H9 (cell line): ENCODE data around the gene PCBP1. TPM values are rescaled to one million over a fixed set of nuclear protein-coding genes. Genes with fewer than 3 reads are reported as not detected.
A peak's percentile ranks its signal among the peaks of the same experiment; 100 is the strongest.

Experiments
- DNase-seq: peaks from one replicate; pipeline ENCODE4 v3.0.0-alpha.2; 2017
- H2AFZ ChIP-seq: one replicate; pipeline ENCODE4 v1.6.1; 2013; ENCODE audit warnings: mild to moderate bottlenecking, low read length, control low read depth, moderate library complexity
- H2AK5ac ChIP-seq: 2 replicates; pipeline ENCODE4 v1.6.1; 2013; ENCODE audit warnings: low read length, control low read depth, mixed read lengths; ENCODE audit not compliant: insufficient read length
- H2BK120ac ChIP-seq: one replicate; pipeline ENCODE4 v1.6.1; 2013; ENCODE audit warnings: low read depth, mild to moderate bottlenecking, low read length, control low read depth, inconsistent platforms; ENCODE audit not compliant: poor library complexity, severe bottlenecking
- H2BK12ac ChIP-seq: 2 replicates; pipeline ENCODE4 v1.6.1; 2013; ENCODE audit warnings: low read length, control low read depth, mixed read lengths, low read depth; ENCODE audit not compliant: insufficient read length
- H2BK15ac ChIP-seq: 2 replicates; pipeline ENCODE4 v1.6.1; 2013; ENCODE audit warnings: low read depth, low read length, control low read depth
- H2BK20ac ChIP-seq: one replicate; pipeline ENCODE4 v1.6.1; 2013; ENCODE audit warnings: low read depth, mild to moderate bottlenecking, low read length, control low read depth, inconsistent platforms; ENCODE audit not compliant: poor library complexity, severe bottlenecking
- H2BK5ac ChIP-seq: 2 replicates; pipeline ENCODE4 v1.6.1; 2013; ENCODE audit warnings: low read length, control low read depth, mixed read lengths; ENCODE audit not compliant: insufficient read length
- H3K14ac ChIP-seq: 2 replicates; pipeline ENCODE4 v1.6.1; 2013; ENCODE audit warnings: low read length, control low read depth; ENCODE audit not compliant: insufficient read depth
- H3K18ac ChIP-seq: 2 replicates; pipeline ENCODE4 v1.6.1; 2013; ENCODE audit warnings: low read depth, mild to moderate bottlenecking, mixed read lengths, low read length, control low read depth; ENCODE audit not compliant: insufficient read length
- H3K23ac ChIP-seq: 2 replicates; pipeline ENCODE4 v1.6.1; 2013; ENCODE audit warnings: low read length, control low read depth, mixed read lengths, low read depth; ENCODE audit not compliant: insufficient read length
- H3K23me2 ChIP-seq: 2 replicates; pipeline ENCODE4 v1.6.1; 2013; ENCODE audit warnings: low read depth, mild to moderate bottlenecking, mixed read lengths, low read length, control low read depth; ENCODE audit not compliant: insufficient read length, poor library complexity, severe bottlenecking
- H3K27ac ChIP-seq: 2 replicates; pipeline ENCODE4 v1.5.1; 2013; ENCODE audit warnings: low read length, control low read depth, mixed read lengths, low read depth; ENCODE audit not compliant: insufficient read length
- H3K27me3 ChIP-seq: 2 replicates; pipeline ENCODE4 v1.6.1; 2013; ENCODE audit warnings: low read length, control low read depth, inconsistent platforms; ENCODE audit not compliant: insufficient read depth
- H3K4ac ChIP-seq: 2 replicates; pipeline ENCODE4 v1.6.1; 2013; ENCODE audit warnings: low read depth, mild to moderate bottlenecking, control low read depth, inconsistent platforms, low read length, moderate library complexity
- H3K4me1 ChIP-seq: 2 replicates; pipeline ENCODE4 v1.6.1; 2013; ENCODE audit warnings: low read length, control low read depth, inconsistent platforms; ENCODE audit not compliant: insufficient read depth
- H3K4me2 ChIP-seq: 2 replicates; pipeline ENCODE4 v1.6.1; 2013; ENCODE audit warnings: low read length, control low read depth, mixed read lengths; ENCODE audit not compliant: insufficient read length, insufficient read depth
- H3K56ac ChIP-seq: 2 replicates; pipeline ENCODE4 v1.6.1; 2013; ENCODE audit warnings: low read depth, mild to moderate bottlenecking, mixed read lengths, low read length, control low read depth; ENCODE audit not compliant: insufficient read length
- H3K79me1 ChIP-seq: 2 replicates; pipeline ENCODE4 v1.6.1; 2013; ENCODE audit warnings: low read depth, mild to moderate bottlenecking, moderate library complexity, low read length, control low read depth, inconsistent platforms; ENCODE audit not compliant: insufficient read depth, poor library complexity, severe bottlenecking
- H3K79me2 ChIP-seq: 2 replicates; pipeline ENCODE4 v1.6.1; 2013; ENCODE audit warnings: low read length, control low read depth, inconsistent platforms; ENCODE audit not compliant: insufficient read depth
- H3K9ac ChIP-seq: 2 replicates; pipeline ENCODE4 v1.6.1; 2013; ENCODE audit warnings: low read length, control low read depth, mixed read lengths; ENCODE audit not compliant: insufficient read length; ENCODE audit errors: extremely low read depth
- H3K9me3 ChIP-seq: one replicate; pipeline ENCODE4 v1.6.1; 2013; ENCODE audit warnings: low read depth, low read length, inconsistent platforms; ENCODE audit not compliant: control insufficient read depth
- H3T11ph ChIP-seq: one replicate; pipeline ENCODE4 v1.6.1; 2013; ENCODE audit warnings: mild to moderate bottlenecking, low read length, control low read depth, inconsistent platforms
- H4K20me1 ChIP-seq: one replicate; pipeline ENCODE4 v1.6.1; 2013; ENCODE audit not compliant: control insufficient read depth, insufficient read length, insufficient read depth
- H4K5ac ChIP-seq: 2 replicates; pipeline ENCODE4 v1.6.1; 2013; ENCODE audit warnings: low read depth, mild to moderate bottlenecking, mixed read lengths, low read length, control low read depth; ENCODE audit not compliant: insufficient read length
- H4K8ac ChIP-seq: replicated peaks from 2 replicates; pipeline ENCODE4 v1.6.1; 2013; ENCODE audit warnings: low read length, control low read depth, mixed read lengths, low read depth; ENCODE audit not compliant: insufficient read length
- H4K91ac ChIP-seq: 2 replicates; pipeline ENCODE4 v1.6.1; 2013; ENCODE audit warnings: low read depth, mild to moderate bottlenecking, moderate library complexity, mixed read lengths, low read length, control low read depth; ENCODE audit not compliant: insufficient read length
- H3K27ac Mint-ChIP-seq, 3 experiments: 2 replicates in 2 of 3; 3 replicates in 1 of 3; pipeline ENCODE4 v1.8.0; 2020 to 2021; ENCODE audit warnings: mixed read lengths in 3 of 3, mild to moderate bottlenecking in 1 of 3, moderate library complexity in 1 of 3
- H3K27me3 Mint-ChIP-seq: 2 replicates; pipeline ENCODE4 v1.8.0; 2021; ENCODE audit warnings: low read depth, mild to moderate bottlenecking, moderate library complexity, mixed read lengths
- H3K36me3 Mint-ChIP-seq, 3 experiments: 2 replicates in 2 of 3; 3 replicates in 1 of 3; pipeline ENCODE4 v1.8.0; 2020 to 2021; ENCODE audit warnings: low read depth in 3 of 3, mixed read lengths in 3 of 3; ENCODE audit not compliant: insufficient read depth in 1 of 3
- H3K4me1 Mint-ChIP-seq, 2 experiments: 2 replicates each; pipeline ENCODE4 v1.8.0; 2020; ENCODE audit warnings: mixed read lengths in 2 of 2
- H3K4me3 Mint-ChIP-seq, 2 experiments: 2 replicates in 1 of 2; 3 replicates in 1 of 2; pipeline ENCODE4 v1.8.0; 2020 to 2021; ENCODE audit warnings: mild to moderate bottlenecking in 2 of 2, mixed read lengths in 2 of 2, moderate library complexity in 1 of 2
- H3K9me3 Mint-ChIP-seq, 2 experiments: 2 replicates in 1 of 2; 3 replicates in 1 of 2; pipeline ENCODE4 v1.8.0; 2020; ENCODE audit warnings: mild to moderate bottlenecking in 2 of 2, mixed read lengths in 2 of 2, moderate library complexity in 1 of 2
- CTCF ChIP-seq: fragments of 200-600 bp; sonication (generic); conservative IDR thresholded peaks from 3 replicates; pipeline ENCODE4 v1.8.0; 2021; ENCODE audit warnings: antibody characterized with exemption, mild to moderate bottlenecking
- WGBS: extraction: QIAGEN DNeasy Blood & Tissue Kit; methylation state at CpG from one replicate; pipeline ENCODE4 v1.1.7; 2013; ENCODE audit warnings: missing lambda C conversion rate, low lambda C conversion rate, mixed read lengths; ENCODE audit not compliant: insufficient read length; ENCODE audit errors: extremely low coverage; 5-methylcytosine and 5-hydroxymethylcytosine counted together
- total RNA-seq: library from RNA; stranded (reverse); gene quantifications from 2 replicates; pipeline ENCODE4 v1.2.1, GENCODE V29; 2021

PCBP1 gene
- total RNA-seq, 1 experiment from 2014 or later = 457 TPM

- no peak overlapping the region for H3T11ph ChIP-seq
- no peak overlapping the region for H4K8ac ChIP-seq
- no peaks in the 10 kb centered on the region for H3K9me3 Mint-ChIP-seq
- no peak overlapping the region for H3K27ac ChIP-seq
- no peak overlapping the region for H3K14ac ChIP-seq
- H2BK5ac ChIP-seq = no peak overlapping the region
- TF ChIP-seq CTCF = no peak; the same call in 2 of the 3 replicates
- H3K27me3 Mint-ChIP-seq = no peaks in the 10 kb centered on the region
- no peaks in the 10 kb centered on the region for H3K23me2 ChIP-seq
- peak overlapping the region; percentile 79 to 90 (median 89); a peak in 4 of 7 replicates for H3K27ac Mint-ChIP-seq
- peaks cover 36 to 40% of the 10 kb centered on the region in 2 experiments for H3K4me1 Mint-ChIP-seq
- no peak overlapping the region for H3K56ac ChIP-seq
- peak overlapping the region in 1 of 2 experiments; percentile 55; a peak in 1 of 5 replicates for H3K4me3 Mint-ChIP-seq
- H3K23ac ChIP-seq = no peak overlapping the region
- no peak overlapping the region for H3K18ac ChIP-seq
- no peaks in the 10 kb centered on the region for H3K79me2 ChIP-seq
- H2BK15ac ChIP-seq = no peak overlapping the region
- no peak overlapping the region for H3K4me2 ChIP-seq
- no peaks in the 10 kb centered on the region for H3K27me3 ChIP-seq
- H2AFZ ChIP-seq = no peak overlapping the region
- H2BK12ac ChIP-seq = no peak overlapping the region
- no peak overlapping the region for H2BK120ac ChIP-seq
- no peak overlapping the region for H4K91ac ChIP-seq
- peaks cover 2% of the 10 kb centered on the region; the same call in 1 of the 2 replicates for H3K4me1 ChIP-seq
- no CpG with 5 or more reads among the region's 5 CpGs for WGBS
- H3K4ac ChIP-seq = no peak overlapping the region
- H2AK5ac ChIP-seq = no peak overlapping the region
- DNase-seq = no peak
- no peak overlapping the region for H2BK20ac ChIP-seq
- H4K5ac ChIP-seq = no peak overlapping the region
- no peaks in the 10 kb centered on the region for H3K79me1 ChIP-seq
- no peaks in the 10 kb centered on the region for H3K36me3 Mint-ChIP-seq
- no peak overlapping the region for H3K9ac ChIP-seq
- H4K20me1 ChIP-seq = no peaks in the 10 kb centered on the region
- no peaks in the 10 kb centered on the region for H3K9me3 ChIP-seq
Measured at GRCh38 chr2:70103531-70104061, 16.3 kb downstream of the PCBP1 start.
